IMR-90 (cell line): Measurements from ENCODE around the gene EFCAB5. TPM values are rescaled to one million over a fixed set of nuclear protein-coding genes. Genes with fewer than 3 reads are reported as not detected.

ENCODE experiments used
- ATAC-seq: fragments of 200-7000 bp; cut with Tn5 transposase; 2 replicates; pipeline ENCODE4 v1.9.1; 2020; ENCODE audit warnings: low read depth, mild to moderate bottlenecking, moderate library complexity
- BruUV-seq: library from RNA; stranded (reverse); fragments of 400-500 nt; replicated peaks from 2 replicates; lab custom pipeline; 2021; lab: Mats Ljungman, UMichigan
- CTCF ChIA-PET: fragments of 300-600 bp; formaldehyde crosslinking; extraction: SDS; loops from one replicate; lab custom pipeline; 2021; ENCODE audit warnings: antibody characterized with exemption; lab: Yijun Ruan, JAX
- POLR2A ChIA-PET: fragments of 300-600 bp; sonication (Branson Sonifier 250); formaldehyde crosslinking; loops from one replicate; lab custom pipeline; 2022; ENCODE audit warnings: antibody characterized with exemption; ENCODE audit not compliant: unreplicated experiment; lab: Charles Lee
- DNase-seq: peaks from one replicate; pipeline ENCODE4 v3.0.0; 2013
- H2AFZ ChIP-seq: replicated peaks from 2 replicates; pipeline ENCODE3; 2013; ENCODE audit warnings: low read length, mild to moderate bottlenecking; ENCODE audit not compliant: poor library complexity
- H2AK5ac ChIP-seq: 2 replicates; pipeline ENCODE4 v1.6.1; 2013; ENCODE audit warnings: low read depth, low read length, inconsistent platforms
- H2AK9ac ChIP-seq: replicated peaks from 2 replicates; pipeline ENCODE3; 2013; ENCODE audit warnings: mild to moderate bottlenecking, low read depth, low read length, moderate library complexity; ENCODE audit not compliant: poor library complexity
- H2BK120ac ChIP-seq: 2 replicates; pipeline ENCODE4 v1.6.1; 2013; ENCODE audit warnings: low read depth, low read length, inconsistent platforms
- H2BK15ac ChIP-seq: 3 replicates; pipeline ENCODE4 v1.6.1; 2013; ENCODE audit warnings: low read depth, low read length, inconsistent platforms
- H2BK20ac ChIP-seq: 2 replicates; pipeline ENCODE4 v1.6.1; 2013; ENCODE audit warnings: low read depth, mild to moderate bottlenecking, inconsistent platforms, low read length, moderate library complexity
- H2BK5ac ChIP-seq: 2 replicates; pipeline ENCODE4 v1.6.1; 2013; ENCODE audit warnings: mild to moderate bottlenecking, low read depth, low read length, inconsistent platforms; ENCODE audit not compliant: poor library complexity, severe bottlenecking
- H3K14ac ChIP-seq: replicated peaks from 2 replicates; pipeline ENCODE4 v1.6.1; 2013; ENCODE audit warnings: low read depth, low read length, inconsistent platforms
- H3K18ac ChIP-seq: 2 replicates; pipeline ENCODE4 v1.6.1; 2013; ENCODE audit warnings: low read depth, low read length, control low read depth
- H3K23ac ChIP-seq: 2 replicates; pipeline ENCODE4 v1.6.1; 2013; ENCODE audit warnings: low read depth, low read length, inconsistent platforms
- H3K27ac ChIP-seq: 2 replicates; pipeline ENCODE4 v1.5.1; 2013; ENCODE audit warnings: mild to moderate bottlenecking, control low read depth, low read length; ENCODE audit not compliant: insufficient read depth
- H3K27me3 ChIP-seq: 2 replicates; pipeline ENCODE4 v1.6.1; 2013; ENCODE audit warnings: low read length; ENCODE audit not compliant: control insufficient read depth, insufficient read depth
- H3K36me3 ChIP-seq: 2 replicates; pipeline ENCODE4 v1.6.1; 2013; ENCODE audit warnings: low read length, mixed read lengths; ENCODE audit not compliant: control insufficient read depth, insufficient read depth
- H3K4ac ChIP-seq: 2 replicates; pipeline ENCODE4 v1.6.1; 2013; ENCODE audit warnings: low read depth, low read length, inconsistent platforms
- H3K4me1 ChIP-seq: 2 replicates; pipeline ENCODE4 v1.6.1; 2013; ENCODE audit warnings: low read length, mixed read lengths; ENCODE audit not compliant: control insufficient read depth, insufficient read depth
- H3K4me2 ChIP-seq: 2 replicates; pipeline ENCODE4 v1.6.1; 2013; ENCODE audit warnings: low read depth, mild to moderate bottlenecking, control low read depth, low read length, moderate library complexity
- H3K4me3 ChIP-seq: 2 replicates; pipeline ENCODE4 v1.5.1; 2013; ENCODE audit warnings: low read depth, mild to moderate bottlenecking, control low read depth, low read length, moderate library complexity; ENCODE audit not compliant: insufficient read depth
- H3K56ac ChIP-seq: 2 replicates; pipeline ENCODE4 v1.6.1; 2013; ENCODE audit warnings: low read length, inconsistent platforms; ENCODE audit not compliant: insufficient read depth; ENCODE audit errors: extremely low read depth
- H3K79me1 ChIP-seq, 2 experiments: 2 replicates each; pipeline ENCODE4 v1.6.1; 2013; ENCODE audit warnings: low read length in 2 of 2, inconsistent platforms in 1 of 2, low read depth in 1 of 2
- H3K9ac ChIP-seq: 2 replicates; pipeline ENCODE4 v1.6.1; 2013; ENCODE audit warnings: low read depth, low read length, control low read depth
- H3K9me1 ChIP-seq: 2 replicates; pipeline ENCODE4 v1.6.1; 2013; ENCODE audit warnings: low read length, inconsistent platforms; ENCODE audit not compliant: insufficient read depth
- H3K9me3 ChIP-seq: 2 replicates; pipeline ENCODE4 v1.6.1; 2013; ENCODE audit warnings: low read length; ENCODE audit not compliant: control insufficient read depth, insufficient read depth
- H4K20me1 ChIP-seq: 2 replicates; pipeline ENCODE4 v1.6.1; 2013; ENCODE audit warnings: low read length, inconsistent platforms; ENCODE audit not compliant: insufficient read depth
- H4K5ac ChIP-seq: 2 replicates; pipeline ENCODE4 v1.6.1; 2013; ENCODE audit warnings: mild to moderate bottlenecking, low read depth, low read length, control low read depth
- H4K8ac ChIP-seq, 2 experiments: 2 replicates each; pipeline ENCODE4 v1.6.1; 2013; ENCODE audit warnings: low read depth in 2 of 2, low read length in 2 of 2, control low read depth in 1 of 2, inconsistent platforms in 1 of 2
- H4K91ac ChIP-seq: 2 replicates; pipeline ENCODE4 v1.6.1; 2013; ENCODE audit warnings: low read depth, low read length, inconsistent platforms; ENCODE audit not compliant: insufficient read depth
- BHLHE40 ChIP-seq: fragments of 150-350 bp; IDR thresholded peaks from 2 replicates; pipeline ENCODE4 v1.6.1; 2016; ENCODE audit warnings: mild to moderate bottlenecking, low read depth, low read length
- CHD1 ChIP-seq: IDR thresholded peaks from 2 replicates; pipeline ENCODE4 v1.6.1; 2012; ENCODE audit warnings: low read depth, low read length, improper control_type of control experiment
- ELK1 ChIP-seq: fragments of 150-350 bp; IDR thresholded peaks from 2 replicates; pipeline ENCODE4 v1.6.1; 2016; ENCODE audit warnings: low read depth, mild to moderate bottlenecking, low read length, moderate library complexity, borderline replicate concordance
- NFE2L2 ChIP-seq: fragments of 150-350 bp; IDR thresholded peaks from 2 replicates; pipeline ENCODE4 v1.6.1; 2016; ENCODE audit warnings: low read depth, mild to moderate bottlenecking, low read length
- POLR2A ChIP-seq: IDR thresholded peaks from 2 replicates; pipeline ENCODE4 v1.6.1; 2012; ENCODE audit warnings: mild to moderate bottlenecking, low read depth, low read length
- RFX5 ChIP-seq: IDR thresholded peaks from 2 replicates; pipeline ENCODE4 v1.8.0; 2012; ENCODE audit warnings: low read depth, mild to moderate bottlenecking, low read length, moderate library complexity
- whole genome bisulfite sequencing, 2 experiments: methylation state at CpG; one replicate each; pipeline versions ENCODE4 v1.1.5 to v1.1.7; 2013; ENCODE audit warnings: missing lambda C conversion rate in 2 of 2; ENCODE audit not compliant: insufficient read length in 1 of 2; ENCODE audit errors: extremely low coverage in 2 of 2; 5-methylcytosine and 5-hydroxymethylcytosine counted together
- dilution Hi-C: fragments of 300-500 bp; cut with HindIII; formaldehyde crosslinking; loops from one replicate; pipeline ENCODE4 v1.14.3; 2018; ENCODE audit warnings: low sequenced_read_pairs; ENCODE audit not compliant: unreplicated experiment
- in situ Hi-C: fragments of 300-500 bp; cut with MboI; formaldehyde crosslinking; loops from 3 replicates; pipeline ENCODE4 v1.14.3; 2019; ENCODE audit warnings: low sequenced_read_pairs, inconsistent platforms, mixed read lengths
- intact Hi-C: fragments of 100-400 bp; cut with micrococcal nuclease; formaldehyde crosslinking; loops from 2 replicates; pipeline ENCODE4 v1.10.0; 2022
- polyA plus RNA-seq, 3 experiments: library from polyadenylated mRNA; depleted of rRNA; stranded (reverse); fragments of >200 nt; gene quantifications; 2 replicates each; pipeline ENCODE4 v1.2.3, GENCODE V29; 2012; ENCODE audit warnings: low replicate concordance in 1 of 3
- total RNA-seq: library from RNA; depleted of rRNA; stranded (reverse); fragments of >200 nt; gene quantifications from 2 replicates; pipeline ENCODE4 v1.2.3, GENCODE V29; 2012

The EFCAB5 gene
- total and polyA plus RNA-seq, 2 of the 4 experiments (the other 2 are of a cell fraction): 0.14 TPM; not detected in 1

DNA sequence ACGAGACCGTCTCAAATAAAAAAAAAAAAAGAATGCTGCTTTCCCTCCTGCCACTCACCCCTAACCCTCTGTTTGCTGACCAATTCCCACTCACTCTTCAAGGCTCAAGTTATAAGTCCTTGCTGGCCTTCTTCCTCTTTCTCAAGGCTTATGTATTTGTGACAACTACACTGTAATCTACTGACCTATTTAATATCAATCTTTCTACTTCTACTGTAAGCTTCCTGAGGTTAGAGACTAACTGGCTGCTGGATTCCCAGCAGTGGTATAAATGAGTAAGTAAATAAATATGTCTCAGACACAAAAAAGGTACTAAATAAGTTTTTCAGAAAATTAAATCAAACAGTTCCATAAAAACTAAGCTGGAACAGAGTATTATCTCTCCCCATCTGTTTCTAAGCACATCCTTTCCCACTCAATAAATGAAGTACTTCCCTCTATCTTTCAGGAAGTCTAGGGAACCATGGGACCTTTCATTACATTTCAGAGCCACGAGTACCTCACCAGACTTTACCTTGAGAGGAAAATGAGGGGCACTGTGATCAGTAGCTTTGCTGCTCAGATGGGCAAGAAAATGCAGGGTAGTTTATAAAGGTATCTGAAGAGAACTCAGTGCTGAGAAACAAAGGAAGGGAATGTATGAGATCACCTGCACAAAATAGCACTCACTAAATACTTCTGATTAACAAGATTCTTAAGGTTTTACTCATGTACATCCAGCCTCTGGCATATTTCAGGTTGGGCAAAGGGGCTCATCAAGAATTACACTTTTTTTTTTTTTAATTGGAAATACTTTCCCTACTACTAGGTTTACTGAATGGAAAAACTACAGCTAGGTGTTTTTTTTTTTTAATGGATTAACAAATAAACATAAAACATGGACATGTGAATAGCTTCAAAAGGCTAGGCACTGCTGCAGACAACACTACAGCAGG lies 22.2 kb upstream of the EFCAB5 start:
- peak overlapping the region; percentile 77; the same call in 1 of the 2 replicates for H3K18ac ChIP-seq
- H3K4me3 ChIP-seq: no peak overlapping the region; the same call in 1 of the 2 replicates
- H2BK15ac ChIP-seq: no peak overlapping the region
- no peaks in the 10 kb centered on the region for H3K27me3 ChIP-seq
- no peak overlapping the region for H3K56ac ChIP-seq
- peaks cover 4% of the 10 kb centered on the region for H3K4me1 ChIP-seq
- no peak overlapping the region for H2AK9ac ChIP-seq
- H3K9me1 ChIP-seq: peaks cover 4% of the 10 kb centered on the region; the same call in 1 of the 2 replicates
- H3K79me1 ChIP-seq: peaks cover 21 to 60% of the 10 kb centered on the region in 2 experiments
- peak overlapping the region; percentile 39; the same call in 1 of the 2 replicates for H3K23ac ChIP-seq
- no peak overlapping the region for H3K4ac ChIP-seq
- H3K27ac ChIP-seq: no peak overlapping the region
- BruUV-seq: no TSS peak
- no peaks in the 10 kb centered on the region for H3K9me3 ChIP-seq
- dilution Hi-C loops (no loop called here), intact Hi-C loops (loop anchor here (10.0 kb wide), 1 partner anchor 64 kb away; no protein-coding TSS in a partner anchor), in situ Hi-C loops (no loop called here)
- 0 out of 2 replicates have a peak overlapping the region, but pooled peaks have one; percentile 62 for H3K14ac ChIP-seq
- no peak overlapping the region for H2AFZ ChIP-seq
- peak overlapping the region; percentile 67; the same call in 1 of the 2 replicates for H2BK20ac ChIP-seq
- ChIA-PET POLR2A (no interaction called here), CTCF (interaction anchor here (1.6 kb wide), 1 partner anchor 12 kb away, joined by 9 read pairs; no protein-coding TSS in a partner anchor)
- H2BK5ac ChIP-seq: peak overlapping the region; percentile 80
- ATAC-seq (peak; percentile 68), DNase-seq (peak; percentile 58)
- H4K20me1 ChIP-seq: peaks cover 6% of the 10 kb centered on the region; the same call in 1 of the 2 replicates
- H2AK5ac ChIP-seq: peak overlapping the region; percentile 56
- no peak overlapping the region for H4K91ac ChIP-seq
- H3K4me2 ChIP-seq: peak overlapping the region; percentile 98
- peak overlapping the region; percentile 75; the same call in 1 of the 2 replicates for H4K5ac ChIP-seq
- TF ChIP-seq POLR2A (no peak), ELK1 (no peak), RFX5 (no peak), NFE2L2 (no peak), CHD1 (no peak), BHLHE40 (no peak)
- no peak overlapping the region for H3K9ac ChIP-seq
- peak overlapping the region in 1 of 2 experiments; percentile 50; a peak in 2 of 4 replicates for H4K8ac ChIP-seq
- WGBS, 2 experiments: no CpG with 5 or more reads among the region's 3 CpGs
- peak overlapping the region; percentile 50; the same call in 1 of the 2 replicates for H2BK120ac ChIP-seq
- 0 out of 2 replicates have a peak, but pooled peaks cover 1% of the 10 kb centered on the region for H3K36me3 ChIP-seq
